Activated naive CD8-positive, alpha-beta T cell treated with anti-CD3 and anti-CD28 coated beads, Interleukin-2, amount 10 ng/mL, durations not matched to agents 7 days and 5 days (primary cell): ENCODE data around the gene CROCC2. TPM values are rescaled to one million over a fixed set of nuclear protein-coding genes. Genes with fewer than 3 reads are reported as not detected.

Experiments
- ATAC-seq: fragments of 150-1000 bp; cut with Tn5 transposase; one replicate; pipeline ENCODE4 v1.10.0; 2021; ENCODE audit warnings: low read depth, moderate library complexity
- POLR2A ChIA-PET: fragments of 350-600 bp; sonication (Branson Sonifier 250); formaldehyde crosslinking; loops from one replicate; lab custom pipeline; 2021; ENCODE audit warnings: antibody characterized with exemption; lab: Charles Lee
- DNase-seq: peaks from one replicate; pipeline ENCODE4 v3.0.0; 2021
- H3K27ac Mint-ChIP-seq: one replicate; pipeline ENCODE4 v1.8.0; 2022; ENCODE audit warnings: mild to moderate bottlenecking, mixed read lengths
- H3K27me3 Mint-ChIP-seq: one replicate; pipeline ENCODE4 v1.8.0; 2022; ENCODE audit warnings: mild to moderate bottlenecking, moderate library complexity, mixed read lengths
- H3K36me3 Mint-ChIP-seq: one replicate; pipeline ENCODE4 v1.8.0; 2021; ENCODE audit warnings: mild to moderate bottlenecking, mixed read lengths
- H3K4me1 Mint-ChIP-seq: one replicate; pipeline ENCODE4 v1.8.0; 2021; ENCODE audit warnings: mixed read lengths
- H3K4me3 Mint-ChIP-seq: one replicate; pipeline ENCODE4 v1.8.0; 2022; ENCODE audit warnings: mild to moderate bottlenecking, moderate library complexity, mixed read lengths
- H3K9me3 Mint-ChIP-seq: one replicate; pipeline ENCODE4 v1.8.0; 2021; ENCODE audit warnings: mixed read lengths
- total RNA-seq, 2 experiments: library from RNA; stranded (reverse); gene quantifications; one replicate each; pipeline ENCODE4 v1.2.3, GENCODE V29; 2021

Gene CROCC2
- total RNA-seq, 2 experiments from 2014 or later: not detected

DNA sequence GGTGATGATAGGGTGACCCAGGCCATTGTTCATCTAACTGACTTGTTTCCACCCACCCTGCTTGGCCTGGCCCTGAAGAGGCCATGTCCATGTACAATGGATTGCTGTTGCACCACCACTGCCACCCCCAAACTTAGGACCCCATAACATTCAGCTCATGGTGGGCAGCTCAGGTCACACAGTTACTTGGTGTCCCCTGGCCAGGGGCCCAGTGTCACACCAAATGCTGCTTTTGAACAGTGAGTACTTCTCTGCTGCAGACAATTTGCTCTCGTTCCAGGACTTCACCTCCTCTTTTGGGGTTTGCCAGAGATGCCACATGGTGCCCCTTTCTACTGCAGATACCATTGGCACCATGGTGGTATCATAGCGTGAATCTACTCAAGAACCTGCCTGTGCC lies 21.9 kb upstream of the CROCC2 start:
- Mint-ChIP-seq H3K4me3 (no peak overlapping the region), H3K27ac (no peak overlapping the region), H3K9me3 (peaks cover 1% of the 10 kb centered on the region), H3K36me3 (no peaks in the 10 kb centered on the region), H3K27me3 (peaks cover 8% of the 10 kb centered on the region), H3K4me1 (no peaks in the 10 kb centered on the region)
- ATAC-seq (no peak), DNase-seq (no peak)
- POLR2A ChIA-PET: no interaction called here

DNA sequence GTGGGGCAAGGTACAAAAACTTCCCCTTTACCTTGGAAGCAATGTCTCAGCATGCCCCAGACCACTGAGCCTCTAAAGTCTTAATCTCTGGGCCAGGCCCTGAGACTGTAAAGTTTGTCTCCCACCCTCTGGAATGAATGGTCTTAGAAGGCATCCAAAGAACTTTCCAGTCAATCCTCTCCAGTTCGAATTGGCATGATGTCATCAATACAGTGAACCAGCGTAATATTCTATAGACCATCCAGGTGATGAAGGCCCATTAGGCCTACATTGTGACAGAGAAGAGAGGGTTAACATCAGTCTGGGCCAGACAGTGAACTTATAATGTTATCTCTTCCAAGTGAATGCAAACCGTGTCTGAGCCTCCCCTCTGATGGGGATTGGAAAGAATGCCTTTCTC lies 21.4 kb upstream of the CROCC2 start:
- ATAC-seq (no peak), DNase-seq (no peak)
- Mint-ChIP-seq H3K36me3 (no peaks in the 10 kb centered on the region), H3K27ac (no peak overlapping the region), H3K4me3 (no peak overlapping the region), H3K27me3 (peaks cover 8% of the 10 kb centered on the region), H3K4me1 (no peaks in the 10 kb centered on the region), H3K9me3 (peaks cover 1% of the 10 kb centered on the region)
- POLR2A ChIA-PET: no interaction called here

DNA sequence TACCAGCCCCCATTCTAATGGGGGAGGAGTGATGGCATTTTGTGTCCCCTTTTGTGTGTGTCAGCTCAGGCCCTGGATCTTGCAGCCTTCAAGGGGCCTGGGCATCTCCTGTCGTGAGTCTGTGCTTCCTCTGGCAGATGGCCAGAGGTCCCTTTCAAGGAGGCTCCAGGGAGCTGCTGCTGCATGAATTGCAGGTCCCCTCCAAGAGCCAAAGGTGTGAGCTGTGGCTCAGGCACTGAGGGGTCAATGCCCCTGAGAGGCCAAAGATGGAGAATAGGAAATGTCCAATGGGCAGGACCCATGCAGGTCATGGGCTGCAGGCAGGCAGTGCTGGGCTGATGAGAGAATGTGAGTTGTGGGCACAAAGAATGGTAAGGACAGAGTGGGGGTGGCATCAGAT lies 20.6 kb upstream of the CROCC2 start:
- Mint-ChIP-seq H3K27ac (no peak overlapping the region), H3K36me3 (no peaks in the 10 kb centered on the region), H3K4me3 (no peak overlapping the region), H3K4me1 (no peaks in the 10 kb centered on the region), H3K9me3 (peaks cover 1% of the 10 kb centered on the region), H3K27me3 (peaks cover 8% of the 10 kb centered on the region)
- POLR2A ChIA-PET: no interaction called here
- no peak for ATAC-seq
- DNase-seq: no peak

DNA sequence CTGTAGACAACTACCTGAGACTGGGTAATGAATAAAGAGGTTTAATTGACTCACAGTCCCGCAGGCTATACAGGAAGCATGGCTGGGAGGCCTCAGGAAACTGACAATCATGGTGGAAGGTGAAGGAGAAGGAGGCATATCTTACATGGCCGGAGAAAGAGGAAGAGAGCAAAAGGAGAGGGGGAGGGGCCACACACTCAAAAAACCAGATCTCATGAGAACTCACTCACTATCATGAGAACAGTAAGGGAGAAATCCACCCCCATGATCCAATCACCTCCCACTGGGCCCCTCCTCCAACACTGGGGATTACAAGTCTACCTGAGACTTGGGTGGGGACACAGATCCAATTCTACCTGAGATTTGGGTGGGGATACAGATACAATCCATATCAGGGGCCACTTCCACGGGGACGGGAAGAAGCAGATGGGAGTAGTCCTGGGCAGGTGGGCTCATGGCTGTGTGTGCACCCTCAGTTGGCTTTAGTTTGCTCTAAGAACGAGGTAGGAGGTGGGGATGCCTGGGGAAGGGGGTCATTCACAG lies 20.0 kb upstream of the CROCC2 start:
- peaks cover 8% of the 10 kb centered on the region for H3K27me3 Mint-ChIP-seq
- H3K36me3 Mint-ChIP-seq: no peaks in the 10 kb centered on the region
- no peaks in the 10 kb centered on the region for H3K4me1 Mint-ChIP-seq
- no peak overlapping the region for H3K27ac Mint-ChIP-seq
- ATAC-seq (no peak), DNase-seq (no peak)
- POLR2A ChIA-PET: no interaction called here
- no peak overlapping the region for H3K4me3 Mint-ChIP-seq
- peaks cover 1% of the 10 kb centered on the region for H3K9me3 Mint-ChIP-seq

DNA sequence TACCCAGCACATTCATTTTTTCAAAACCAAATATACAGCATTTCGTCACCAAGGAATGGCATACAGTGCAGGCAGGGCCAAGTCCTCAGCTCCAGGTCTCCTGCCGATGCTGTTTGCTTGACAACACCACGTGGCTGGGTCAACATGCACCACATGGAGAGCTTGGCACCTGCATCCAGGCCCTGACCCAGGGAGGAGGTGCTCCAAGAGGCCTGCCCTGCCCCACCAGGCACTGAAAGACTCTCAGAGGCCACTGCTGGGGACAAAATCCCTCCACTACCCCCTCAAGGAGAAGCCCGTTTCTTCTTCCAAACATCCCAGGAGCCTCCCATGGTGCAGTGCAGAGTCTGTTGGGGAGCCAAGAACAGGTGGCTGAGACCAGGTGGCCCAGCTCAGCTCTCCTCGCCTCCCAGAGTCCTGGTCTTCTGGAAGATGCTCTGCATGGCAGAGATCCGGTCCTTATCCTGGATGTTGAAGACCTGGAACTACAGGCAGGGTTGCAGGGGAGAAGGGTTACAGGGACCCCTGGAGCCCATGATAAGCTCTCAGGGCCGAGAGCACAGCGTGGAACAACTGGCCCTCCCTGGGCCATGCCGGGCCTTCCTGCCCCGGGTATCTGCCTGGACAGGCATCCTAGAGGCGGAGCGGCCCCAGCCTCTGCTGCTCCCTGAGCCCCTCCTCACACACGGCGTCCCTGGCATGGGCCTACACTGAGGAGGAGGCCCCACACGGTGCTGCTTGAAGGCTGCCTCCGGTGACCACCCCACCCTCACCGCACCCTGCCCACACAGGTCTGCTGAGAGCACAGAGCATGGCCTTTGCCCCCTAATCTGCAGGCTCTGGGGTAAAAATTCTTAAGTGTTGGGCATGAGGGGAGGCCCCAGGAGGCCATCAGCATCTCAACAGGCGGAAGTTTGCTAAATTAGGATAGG lies 19.2 kb upstream of the CROCC2 start:
- Mint-ChIP-seq H3K4me1 (no peaks in the 10 kb centered on the region), H3K27me3 (peaks cover 5% of the 10 kb centered on the region), H3K27ac (no peak overlapping the region), H3K9me3 (peaks cover 1% of the 10 kb centered on the region), H3K36me3 (no peaks in the 10 kb centered on the region), H3K4me3 (no peak overlapping the region)
- POLR2A ChIA-PET: no interaction called here
- DNase-seq (no peak), ATAC-seq (no peak)

DNA sequence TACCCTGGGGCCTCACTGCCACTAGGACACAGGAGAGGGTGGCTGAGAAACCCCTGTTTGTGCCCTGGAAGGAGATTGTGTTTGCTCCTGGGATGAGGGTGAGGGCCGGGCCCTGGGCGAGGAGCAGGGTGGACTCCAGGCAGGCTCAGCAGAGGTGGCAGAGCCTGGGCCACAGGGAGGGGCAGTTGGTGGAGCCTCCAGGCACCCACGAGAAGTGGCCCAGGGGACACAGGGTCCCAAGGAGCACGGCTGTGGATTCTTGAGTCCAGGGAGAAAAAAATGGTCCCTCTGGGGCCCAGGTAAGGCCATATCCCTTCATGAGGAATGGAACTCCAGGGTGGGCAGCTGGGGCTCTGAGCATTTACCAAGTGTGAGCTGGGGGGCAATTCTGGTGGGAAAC lies 18.5 kb upstream of the CROCC2 start:
- H3K36me3 Mint-ChIP-seq: no peaks in the 10 kb centered on the region
- H3K27ac Mint-ChIP-seq: no peak overlapping the region
- no peak overlapping the region for H3K4me3 Mint-ChIP-seq
- ATAC-seq: no peak
- H3K9me3 Mint-ChIP-seq: peaks cover 1% of the 10 kb centered on the region
- DNase-seq: no peak
- no peaks in the 10 kb centered on the region for H3K4me1 Mint-ChIP-seq
- H3K27me3 Mint-ChIP-seq: peaks cover 3% of the 10 kb centered on the region
- POLR2A ChIA-PET: no interaction called here

DNA sequence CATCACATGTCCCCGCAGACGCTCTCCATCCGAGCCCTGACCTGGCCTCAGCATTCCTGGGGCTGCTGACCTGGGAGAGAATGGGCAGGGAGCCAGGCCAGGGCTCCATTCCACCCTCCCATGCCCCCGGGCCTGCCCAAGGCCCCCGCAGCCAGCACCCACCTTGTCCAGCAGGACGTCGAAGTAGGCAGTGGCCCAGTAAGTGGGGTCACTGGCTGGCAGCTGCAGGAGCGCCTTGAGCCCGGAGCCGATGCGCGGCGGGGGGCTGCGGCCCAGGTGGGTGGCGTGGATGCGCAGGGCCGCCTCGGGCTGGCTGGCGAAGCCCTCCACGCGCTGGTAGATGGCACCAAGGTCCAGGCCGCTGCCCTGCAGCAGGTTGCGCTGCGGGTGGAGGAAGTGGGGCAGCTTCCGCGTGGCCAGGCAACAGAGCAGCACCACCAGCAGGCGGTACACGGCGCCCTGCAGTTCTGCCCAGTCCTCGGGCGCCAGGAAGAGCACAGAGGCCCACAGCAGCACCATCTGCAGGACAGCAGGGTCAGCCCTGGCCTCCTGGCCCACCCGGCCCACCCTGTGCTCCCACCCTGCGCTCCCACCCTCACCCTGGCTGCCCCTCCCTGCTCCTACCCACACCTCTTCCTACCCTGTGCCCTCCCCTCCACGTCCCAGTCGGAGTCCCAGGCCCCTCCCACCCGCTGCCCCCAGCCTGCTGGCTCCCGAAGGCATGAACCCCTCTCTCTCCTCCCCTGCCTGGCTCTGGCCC lies 17.8 kb upstream of the CROCC2 start:
- no peaks in the 10 kb centered on the region for H3K4me1 Mint-ChIP-seq
- H3K27ac Mint-ChIP-seq: no peak overlapping the region
- peaks cover 1% of the 10 kb centered on the region for H3K9me3 Mint-ChIP-seq
- ATAC-seq (no peak), DNase-seq (no peak)
- peaks cover 1% of the 10 kb centered on the region for H3K27me3 Mint-ChIP-seq
- POLR2A ChIA-PET: no interaction called here
- H3K36me3 Mint-ChIP-seq: no peaks in the 10 kb centered on the region
- H3K4me3 Mint-ChIP-seq: no peak overlapping the region

DNA sequence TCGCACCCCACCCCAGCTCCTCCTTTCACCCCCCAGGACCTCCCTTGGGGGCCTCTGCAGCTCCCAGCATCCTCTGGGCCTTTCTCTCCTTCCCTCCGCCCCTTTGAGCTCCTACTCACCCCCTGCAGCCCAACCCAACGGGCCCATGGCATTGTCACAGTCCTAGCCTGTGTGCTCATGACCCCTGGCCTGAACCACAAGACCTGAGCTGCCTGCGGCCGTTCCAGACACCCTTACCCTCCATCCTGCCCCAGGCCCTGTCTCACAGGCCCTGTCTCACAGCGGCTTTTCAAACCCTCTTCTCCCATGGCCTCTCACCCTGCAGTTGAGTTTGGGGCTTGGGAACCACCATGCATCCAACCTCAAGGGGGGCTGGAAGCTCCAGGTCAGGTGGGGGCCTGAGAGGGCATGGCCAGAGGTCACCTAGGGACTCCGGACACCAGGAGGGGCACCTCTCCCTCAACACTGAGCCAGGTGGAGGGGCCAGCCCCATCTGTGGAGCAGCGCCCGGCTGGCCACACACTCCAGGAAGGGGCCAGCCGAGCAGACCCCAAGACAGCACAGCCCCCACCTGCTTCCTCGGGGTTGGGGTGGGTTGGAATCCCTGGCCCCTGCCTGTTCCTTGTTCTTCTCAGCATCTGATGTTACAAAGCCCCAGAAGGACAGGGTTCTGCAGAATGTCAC lies 17.1 kb upstream of the CROCC2 start:
- no peaks in the 10 kb centered on the region for H3K4me1 Mint-ChIP-seq
- POLR2A ChIA-PET: no interaction called here
- peaks cover 1% of the 10 kb centered on the region for H3K9me3 Mint-ChIP-seq
- H3K36me3 Mint-ChIP-seq: no peaks in the 10 kb centered on the region
- ATAC-seq (no peak), DNase-seq (no peak)
- no peaks in the 10 kb centered on the region for H3K27me3 Mint-ChIP-seq
- no peak overlapping the region for H3K4me3 Mint-ChIP-seq
- H3K27ac Mint-ChIP-seq: no peak overlapping the region

DNA sequence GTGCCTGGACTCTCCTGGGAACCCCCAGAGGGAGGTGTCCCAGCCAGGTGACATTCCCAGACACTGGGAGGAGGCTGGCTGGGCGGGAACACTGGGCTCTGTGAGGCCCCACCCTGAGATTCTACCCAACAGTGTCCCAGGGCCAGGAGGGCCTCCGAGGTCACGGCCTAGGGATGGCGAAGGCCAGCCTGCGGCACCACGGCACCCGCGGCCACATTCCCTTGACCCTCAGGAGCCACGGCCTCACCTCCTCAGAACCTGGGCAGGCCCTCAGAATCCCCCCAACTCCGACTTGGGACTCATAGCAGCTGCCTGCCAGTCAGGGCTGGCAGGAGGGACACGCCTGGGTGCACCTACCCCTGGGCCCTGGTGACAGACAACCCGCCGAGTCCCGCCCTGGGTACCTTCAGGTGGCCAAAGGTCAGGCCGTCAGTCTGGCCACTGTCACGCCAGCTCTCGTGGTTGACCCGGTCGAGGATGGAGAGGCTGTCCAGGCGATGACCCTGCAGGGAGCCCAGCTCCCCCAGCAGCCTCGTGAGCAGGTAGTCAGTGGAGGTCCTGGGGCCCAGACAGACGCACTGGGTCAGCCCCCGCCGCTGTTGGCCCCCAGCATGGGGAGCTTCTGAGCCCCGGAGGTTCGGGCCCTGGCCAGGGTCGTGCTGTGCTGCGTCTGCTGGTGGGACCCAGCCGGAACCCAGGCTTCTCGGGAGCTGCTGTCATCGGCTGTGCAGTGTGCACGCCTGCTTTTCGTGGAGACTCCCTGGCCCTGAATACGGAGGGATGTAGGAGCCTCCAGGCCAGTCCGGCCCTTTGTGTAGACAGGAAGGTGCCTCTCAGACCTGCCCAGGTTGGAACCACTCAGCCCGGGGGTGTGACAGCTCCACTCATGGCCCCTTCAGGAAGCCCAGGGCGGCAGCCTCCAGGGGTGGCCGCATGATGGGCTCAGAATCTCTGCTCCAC lies 16.3 kb upstream of the CROCC2 start:
- Mint-ChIP-seq H3K9me3 (peaks cover 1% of the 10 kb centered on the region), H3K27ac (no peak overlapping the region), H3K36me3 (no peaks in the 10 kb centered on the region), H3K4me1 (no peaks in the 10 kb centered on the region), H3K27me3 (no peaks in the 10 kb centered on the region), H3K4me3 (no peak overlapping the region)
- ATAC-seq: no peak
- no peak for DNase-seq
- POLR2A ChIA-PET: no interaction called here

DNA sequence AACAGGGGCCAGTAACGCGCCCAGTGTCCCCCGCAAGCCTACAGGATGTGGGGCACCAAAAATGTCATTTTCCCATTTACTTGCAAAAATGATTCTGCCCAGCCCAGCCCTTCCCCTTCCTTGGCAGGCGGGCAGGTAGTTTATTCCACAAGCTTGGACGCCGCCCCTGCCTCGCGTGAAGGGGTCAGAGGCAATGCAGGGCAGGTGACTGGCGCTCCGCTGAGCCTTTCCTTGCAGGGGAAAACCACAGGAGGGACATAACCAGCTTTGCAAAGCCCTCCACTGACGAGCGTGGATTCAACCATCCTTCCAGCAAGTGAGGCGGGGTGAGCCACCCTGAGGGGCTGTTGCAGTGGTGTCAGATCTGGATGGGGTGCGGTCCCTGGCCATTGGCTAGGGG lies 15.4 kb upstream of the CROCC2 start:
- Mint-ChIP-seq H3K4me1 (no peaks in the 10 kb centered on the region), H3K27me3 (no peaks in the 10 kb centered on the region), H3K36me3 (no peaks in the 10 kb centered on the region), H3K4me3 (no peak overlapping the region), H3K27ac (no peak overlapping the region), H3K9me3 (peaks cover 1% of the 10 kb centered on the region)
- ATAC-seq (no peak), DNase-seq (no peak)
- POLR2A ChIA-PET: no interaction called here

DNA sequence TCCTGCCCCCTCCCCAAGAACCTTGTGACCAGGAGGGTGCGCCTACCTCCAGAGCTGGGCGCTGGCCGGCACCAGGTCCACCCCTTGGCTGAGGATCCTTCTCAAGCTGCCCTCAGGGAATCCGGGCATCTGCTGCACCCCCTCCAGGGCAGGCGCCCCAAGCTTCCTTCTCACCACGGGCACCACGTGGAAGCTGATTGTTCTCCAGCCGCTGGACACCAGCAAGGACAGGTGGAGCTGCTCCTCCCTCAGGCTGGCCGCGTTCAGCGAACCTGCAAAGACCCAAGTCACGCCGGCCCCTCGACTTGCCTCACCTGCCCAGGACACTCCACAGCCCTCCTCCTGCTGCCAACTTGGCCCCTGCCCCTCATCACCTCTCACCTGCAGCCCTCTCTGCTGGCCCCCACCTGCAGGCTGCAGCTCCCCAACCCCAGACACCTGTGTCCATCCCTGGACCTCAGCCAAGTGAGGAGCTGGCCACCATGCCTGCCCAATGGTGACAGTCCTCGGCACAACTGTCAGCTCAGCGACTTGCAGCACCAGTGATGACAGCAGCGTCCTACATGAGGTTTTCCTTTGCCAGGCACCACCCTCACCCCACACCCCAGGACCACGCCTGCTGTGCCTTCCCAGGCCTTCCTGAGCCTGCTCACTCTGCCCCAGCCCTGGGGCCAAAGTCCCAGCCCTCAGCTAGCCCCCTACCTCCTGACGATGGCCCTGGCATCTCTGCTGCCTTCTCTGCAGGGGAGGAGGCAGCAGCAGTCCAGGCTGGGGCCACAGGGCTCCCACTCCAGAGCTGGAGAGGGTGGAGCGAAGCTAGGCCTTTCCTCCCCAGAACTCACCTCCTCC lies 14.4 kb upstream of the CROCC2 start:
- Mint-ChIP-seq H3K27ac (no peak overlapping the region), H3K27me3 (no peaks in the 10 kb centered on the region)
- POLR2A ChIA-PET: no interaction called here

DNA sequence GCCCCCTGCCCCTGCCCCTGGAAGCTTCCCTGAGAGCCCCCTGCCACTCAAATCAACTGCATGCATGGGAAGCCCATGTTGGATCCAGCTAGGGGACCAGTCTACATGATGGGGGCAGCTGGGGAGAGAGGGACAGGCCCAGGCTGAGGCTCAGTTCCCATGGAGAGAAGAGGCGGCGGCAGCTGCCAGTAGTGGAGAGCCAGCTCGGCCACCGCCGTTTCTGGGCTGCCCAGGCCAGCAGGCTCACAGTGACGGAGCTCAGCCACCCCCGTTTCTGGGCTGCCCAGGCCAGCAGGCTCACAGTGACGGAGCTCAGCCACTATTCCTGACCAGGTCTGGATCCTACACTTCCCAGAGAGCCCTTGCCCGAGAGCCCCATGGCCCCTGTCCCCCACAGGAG lies 13.8 kb upstream of the CROCC2 start:
- Mint-ChIP-seq H3K27ac (no peak overlapping the region), H3K27me3 (no peaks in the 10 kb centered on the region)

More for the DNA sequence above, 14.4 kb upstream of the CROCC2 start:
- Mint-ChIP-seq H3K9me3 (no peaks in the 10 kb centered on the region), H3K36me3 (no peaks in the 10 kb centered on the region), H3K4me3 (no peak overlapping the region), H3K4me1 (no peaks in the 10 kb centered on the region)
- DNase-seq (no peak), ATAC-seq (no peak)

More for the DNA sequence above, 13.8 kb upstream of the CROCC2 start:
- H3K9me3 Mint-ChIP-seq: no peaks in the 10 kb centered on the region
- DNase-seq: no peak
- no peaks in the 10 kb centered on the region for H3K4me1 Mint-ChIP-seq
- no peaks in the 10 kb centered on the region for H3K36me3 Mint-ChIP-seq
- ATAC-seq: no peak
- POLR2A ChIA-PET: no interaction called here
- H3K4me3 Mint-ChIP-seq: no peak overlapping the region
